HG03571 (cell line): ENCODE results near the gene RPS6KA3.

Source experiments
- ATAC-seq: cut with Tn5 transposase; IDR thresholded peaks from one replicate; pipeline ENCODE4 v1.9.1; 2021; ENCODE audit not compliant: unreplicated experiment

The RPS6KA3 gene

GRCh38 chrX:20266810-20267606, at the start of gene RPS6KA3:
TSS of gene RPS6KA3 (minus strand) at chrX:20266909. CDS start at chrX:20266632, 277 bp downstream.
- ATAC-seq: peak; percentile 86

- peak; percentile 74 for ATAC-seq
Observed at GRCh38 chrX:20315140-20315539, 48.4 kb upstream of the RPS6KA3 start.

- no peak for ATAC-seq
Observed at GRCh38 chrX:20313899-20314298, 47.2 kb upstream of the RPS6KA3 start.

- no peak for ATAC-seq
Observed at GRCh38 chrX:20312018-20312417, 45.3 kb upstream of the RPS6KA3 start.

- ATAC-seq: no peak
Observed at GRCh38 chrX:20311505-20311904, 44.8 kb upstream of the RPS6KA3 start.

- ATAC-seq: no peak
Observed at GRCh38 chrX:20309806-20310205, 43.1 kb upstream of the RPS6KA3 start.

GRCh38 chrX:20306668-20307067, 40.0 kb upstream of the RPS6KA3 start:
- no peak for ATAC-seq

- ATAC-seq: no peak
Observed at GRCh38 chrX:20300822-20301221, 34.1 kb upstream of the RPS6KA3 start.

- ATAC-seq: no peak
Observed at GRCh38 chrX:20294957-20295356, 28.2 kb upstream of the RPS6KA3 start.

GRCh38 chrX:20294284-20294683, 27.6 kb upstream of the RPS6KA3 start:
- no peak for ATAC-seq

- ATAC-seq: no peak
Observed at GRCh38 chrX:20285511-20285910, 18.8 kb upstream of the RPS6KA3 start.

- ATAC-seq: no peak
Observed at GRCh38 chrX:20284992-20285391, 18.3 kb upstream of the RPS6KA3 start.

GRCh38 chrX:20284444-20284843, 17.7 kb upstream of the RPS6KA3 start:
- ATAC-seq: no peak

- ATAC-seq: no peak
Observed at GRCh38 chrX:20280938-20281337, 14.2 kb upstream of the RPS6KA3 start.

GRCh38 chrX:20274121-20274520, 7.4 kb upstream of the RPS6KA3 start:
- no peak for ATAC-seq

GRCh38 chrX:20271730-20272129, 5.0 kb upstream of the RPS6KA3 start:
- no peak for ATAC-seq

GRCh38 chrX:20271186-20271585, 4.5 kb upstream of the RPS6KA3 start:
- no peak for ATAC-seq

GRCh38 chrX:20270562-20270890, 3.8 kb upstream of the RPS6KA3 start:
- ATAC-seq: no peak

GRCh38 chrX:20269848-20270561, 3.3 kb upstream of the RPS6KA3 start:
- no peak for ATAC-seq

- no peak for ATAC-seq
Observed at GRCh38 chrX:20267931-20268701, 1.4 kb upstream of the RPS6KA3 start.

GRCh38 chrX:20267607-20267930, 860 bp upstream of the RPS6KA3 start:
- no peak for ATAC-seq
